Measurements from ENCODE around the gene ZNF219.

Gene ZNF219

GRCh38 chr14:21063479-21063878 lies 35.0 kb downstream of the ZNF219 start:
- no peak for DNase-seq

- DNase-seq = no peak
These were observed 37.1 kb downstream of the ZNF219 start for GRCh38 chr14:21061347-21061668.

- no peak for DNase-seq
These were observed 37.7 kb downstream of the ZNF219 start for GRCh38 chr14:21060614-21061346.

- DNase-seq = no peak
These were observed 38.4 kb downstream of the ZNF219 start for GRCh38 chr14:21059842-21060613.

GRCh38 chr14:21058903-21059302 lies 39.6 kb downstream of the ZNF219 start:
- no peak for DNase-seq

GRCh38 chr14:21057803-21058675 lies 40.4 kb downstream of the ZNF219 start, which contains the start of gene RNASE8:
RNASE8 (plus strand) TSS chr14:21057822; CDS start chr14:21057893, 71 bp downstream.
- no peak for DNase-seq

GRCh38 chr14:21056520-21057163 lies 41.8 kb downstream of the ZNF219 start:
- no peak for DNase-seq

- DNase-seq = no peak
These were observed 42.9 kb downstream of the ZNF219 start for GRCh38 chr14:21055432-21056117.

- no peak for DNase-seq
These were observed 43.7 kb downstream of the ZNF219 start for GRCh38 chr14:21054768-21055145.

GRCh38 chr14:21054123-21054767 lies 44.2 kb downstream of the ZNF219 start:
- DNase-seq = no peak

GRCh38 chr14:21053184-21054122 lies 45.0 kb downstream of the ZNF219 start:
- no peak for DNase-seq

GRCh38 chr14:21050597-21050996 lies 47.9 kb downstream of the ZNF219 start:
- no peak for DNase-seq

GRCh38 chr14:21049271-21049673 lies 49.2 kb downstream of the ZNF219 start:
- no peak for DNase-seq

GRCh38 chr14:21048638-21049037 lies 49.8 kb downstream of the ZNF219 start:
- DNase-seq = no peak

GRCh38 chr14:21047378-21047781 lies 51.1 kb downstream of the ZNF219 start:
- DNase-seq = no peak

- no peak for DNase-seq
These were observed 54.4 kb downstream of the ZNF219 start for GRCh38 chr14:21043974-21044618.

- no peak for DNase-seq
These were observed 55.0 kb downstream of the ZNF219 start for GRCh38 chr14:21043387-21043973.

- no peak for DNase-seq
These were observed 55.5 kb downstream of the ZNF219 start for GRCh38 chr14:21042918-21043317.

- no peak for DNase-seq
These were observed 56.6 kb downstream of the ZNF219 start, which contains the start of gene RNASE7 for GRCh38 chr14:21041676-21042433. RNASE7 (plus strand) TSS chr14:21042362; CDS start chr14:21042993, 631 bp downstream.
